Astrocyte (in vitro differentiated cells and primary cell): ENCODE data around the gene FAM210B. TPM values are rescaled to one million over a fixed set of nuclear protein-coding genes. Genes with fewer than 3 reads are reported as not detected.
A peak's percentile ranks its signal among the peaks of the same experiment; 100 is the strongest.

Experiments
- DNase-seq: peaks from one replicate; pipeline ENCODE4 v3.0.0-alpha.2; 2010; ENCODE audit warnings: low read depth
- FAIRE-seq: peaks from 2 replicates; lab custom pipeline; 2011; peaks lifted over from hg19 to GRCh38; lab: Jason Lieb, UNC
- H2AFZ ChIP-seq: 2 replicates; pipeline ENCODE4 v1.6.0; 2012; ENCODE audit warnings: low read depth, low read length, inconsistent platforms
- H3K27ac ChIP-seq: 2 replicates; pipeline ENCODE4 v1.5.1; 2011; ENCODE audit warnings: low read depth, low read length, inconsistent platforms
- H3K27me3 ChIP-seq: 2 replicates; pipeline ENCODE4 v1.6.0; 2011; ENCODE audit warnings: low read length, inconsistent platforms; ENCODE audit not compliant: insufficient read depth
- H3K36me3 ChIP-seq: 2 replicates; pipeline ENCODE4 v1.5.1; 2011; ENCODE audit warnings: low read length, inconsistent platforms; ENCODE audit not compliant: insufficient read depth
- H3K4me1 ChIP-seq: 2 replicates; pipeline ENCODE4 v1.5.1; 2011; ENCODE audit warnings: low read length, inconsistent platforms; ENCODE audit not compliant: insufficient read depth
- H3K4me2 ChIP-seq: 2 replicates; pipeline ENCODE4 v1.6.0; 2012; ENCODE audit warnings: low read length, inconsistent platforms
- H3K4me3 ChIP-seq: 2 replicates; pipeline ENCODE4 v1.5.1; 2011; ENCODE audit warnings: low read depth, mild to moderate bottlenecking, low read length, inconsistent platforms; ENCODE audit not compliant: insufficient read depth
- H3K79me2 ChIP-seq: 2 replicates; pipeline ENCODE4 v1.6.0; 2012; ENCODE audit warnings: mild to moderate bottlenecking, low read length, inconsistent platforms; ENCODE audit not compliant: insufficient read depth
- H3K9ac ChIP-seq: 2 replicates; pipeline ENCODE4 v1.6.0; 2012; ENCODE audit warnings: mild to moderate bottlenecking, low read length, inconsistent platforms
- H3K9me3 ChIP-seq: 2 replicates; pipeline ENCODE4 v1.5.1; 2012; ENCODE audit warnings: low read depth, mild to moderate bottlenecking, low read length, inconsistent platforms; ENCODE audit not compliant: insufficient read depth
- H4K20me1 ChIP-seq: 2 replicates; pipeline ENCODE4 v1.6.0; 2012; ENCODE audit warnings: low read length, inconsistent platforms; ENCODE audit not compliant: insufficient read depth
- H3K27ac Mint-ChIP-seq: one replicate; pipeline ENCODE4 v1.8.0; 2021; ENCODE audit warnings: mild to moderate bottlenecking, mixed read lengths; ENCODE audit not compliant: unreplicated experiment
- H3K27me3 Mint-ChIP-seq: one replicate; pipeline ENCODE4 v1.8.0; 2021; ENCODE audit warnings: low read depth, mixed read lengths; ENCODE audit not compliant: unreplicated experiment
- H3K36me3 Mint-ChIP-seq: one replicate; pipeline ENCODE4 v1.8.0; 2021; ENCODE audit warnings: low read depth, mixed read lengths; ENCODE audit not compliant: unreplicated experiment
- H3K4me1 Mint-ChIP-seq: one replicate; pipeline ENCODE4 v1.8.0; 2021; ENCODE audit warnings: low read depth, mixed read lengths; ENCODE audit not compliant: unreplicated experiment
- H3K4me3 Mint-ChIP-seq: one replicate; pipeline ENCODE4 v1.8.0; 2021; ENCODE audit warnings: mild to moderate bottlenecking, moderate library complexity, mixed read lengths; ENCODE audit not compliant: unreplicated experiment
- H3K9me3 Mint-ChIP-seq: one replicate; pipeline ENCODE4 v1.8.0; 2021; ENCODE audit warnings: mild to moderate bottlenecking, mixed read lengths; ENCODE audit not compliant: unreplicated experiment
- EZH2 ChIP-seq: IDR thresholded peaks from 2 replicates; pipeline ENCODE4 v1.6.1; 2012; ENCODE audit warnings: mild to moderate bottlenecking, low read length, inconsistent platforms; ENCODE audit not compliant: insufficient read depth
- total RNA-seq: library from RNA; stranded (reverse); gene quantifications from 2 replicates; pipeline ENCODE4 v1.2.1, GENCODE V29; 2021
- TF ChIP-seq, protein P1 (sequence below): IDR thresholded peaks from 2 replicates; pipeline ENCODE4 v1.5.1; 2011; ENCODE audit warnings: low read depth, mild to moderate bottlenecking, inconsistent platforms, low read length, moderate library complexity; ENCODE audit not compliant: insufficient read depth

FAM210B gene
- total RNA-seq, 1 donor from 2014 or later, result 46.3 TPM

DNA sequence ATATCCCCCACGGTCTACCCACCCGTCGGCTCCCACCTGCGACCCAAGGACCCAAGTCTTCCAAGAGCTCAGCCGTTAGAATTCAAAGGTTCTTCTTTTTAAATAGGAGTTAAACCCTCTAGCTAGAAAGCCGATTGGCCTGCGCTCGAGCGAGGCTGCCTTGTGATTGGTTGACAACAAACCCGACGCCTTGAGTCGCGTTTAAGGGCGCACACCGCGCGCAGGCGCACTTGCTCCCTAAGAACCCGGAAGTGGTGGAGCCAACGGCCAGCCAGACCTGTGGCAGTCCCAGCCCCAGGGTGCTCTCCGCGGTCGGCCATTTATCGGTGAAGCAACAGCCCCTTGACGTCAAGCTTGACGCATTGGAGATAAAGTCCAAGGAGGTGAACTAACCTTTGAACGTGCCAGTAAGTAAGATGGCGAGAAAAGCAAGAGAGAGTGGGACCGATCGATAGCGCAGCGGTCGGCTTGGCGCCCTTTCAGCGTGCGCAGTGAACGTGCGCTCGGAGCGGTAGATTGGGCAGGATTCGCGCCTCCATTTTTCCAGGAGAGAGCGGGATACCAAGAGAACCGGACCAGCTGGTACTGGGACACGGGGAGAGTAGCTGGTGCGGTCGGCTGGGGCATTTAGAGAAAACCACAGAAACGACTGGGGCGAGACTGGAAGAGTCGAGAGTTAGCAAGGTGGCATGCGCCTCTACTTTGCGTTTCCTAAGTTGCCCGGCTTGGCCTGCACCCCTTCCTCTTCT lies 33.5 kb downstream of the FAM210B start, which contains the start of the genes AURKA and CSTF1:
Gene AURKA (minus strand): TSS at position 84 of the 749 bp plus-strand sequence. CDS start 4,018 bp downstream, outside the sequence.
Gene CSTF1 (plus strand): TSS at position 514 of the 749 bp plus-strand sequence. CDS start 2,908 bp downstream, outside the sequence.
- peak; percentile 49 for FAIRE-seq
- no peaks in the 10 kb centered on the region for H3K9me3 Mint-ChIP-seq
- H3K4me1 ChIP-seq, result peaks cover 18% of the 10 kb centered on the region
- H3K27ac Mint-ChIP-seq, result peak within 1 kb of the TSS; percentile 85
- peaks cover 81% of the 10 kb centered on the region for H3K79me2 ChIP-seq
- TF ChIP-seq, protein P1, sequence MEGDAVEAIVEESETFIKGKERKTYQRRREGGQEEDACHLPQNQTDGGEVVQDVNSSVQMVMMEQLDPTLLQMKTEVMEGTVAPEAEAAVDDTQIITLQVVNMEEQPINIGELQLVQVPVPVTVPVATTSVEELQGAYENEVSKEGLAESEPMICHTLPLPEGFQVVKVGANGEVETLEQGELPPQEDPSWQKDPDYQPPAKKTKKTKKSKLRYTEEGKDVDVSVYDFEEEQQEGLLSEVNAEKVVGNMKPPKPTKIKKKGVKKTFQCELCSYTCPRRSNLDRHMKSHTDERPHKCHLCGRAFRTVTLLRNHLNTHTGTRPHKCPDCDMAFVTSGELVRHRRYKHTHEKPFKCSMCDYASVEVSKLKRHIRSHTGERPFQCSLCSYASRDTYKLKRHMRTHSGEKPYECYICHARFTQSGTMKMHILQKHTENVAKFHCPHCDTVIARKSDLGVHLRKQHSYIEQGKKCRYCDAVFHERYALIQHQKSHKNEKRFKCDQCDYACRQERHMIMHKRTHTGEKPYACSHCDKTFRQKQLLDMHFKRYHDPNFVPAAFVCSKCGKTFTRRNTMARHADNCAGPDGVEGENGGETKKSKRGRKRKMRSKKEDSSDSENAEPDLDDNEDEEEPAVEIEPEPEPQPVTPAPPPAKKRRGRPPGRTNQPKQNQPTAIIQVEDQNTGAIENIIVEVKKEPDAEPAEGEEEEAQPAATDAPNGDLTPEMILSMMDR, result no peak
- no peak for TF ChIP-seq EZH2
- no peaks in the 10 kb centered on the region for H3K27me3 ChIP-seq
- H3K36me3 Mint-ChIP-seq, result peaks cover 2% of the 10 kb centered on the region
- peak within 1 kb of the TSS; percentile 97 for H3K4me2 ChIP-seq
- H3K4me3 Mint-ChIP-seq, result no peak within 1 kb of the TSS
- peaks cover 9% of the 10 kb centered on the region for H4K20me1 ChIP-seq
- H3K27me3 Mint-ChIP-seq, result no peaks in the 10 kb centered on the region
- H3K27ac ChIP-seq, result peak within 1 kb of the TSS; percentile 95
- H3K4me1 Mint-ChIP-seq, result peaks cover 13% of the 10 kb centered on the region
- peak within 1 kb of the TSS; percentile 96 for H3K4me3 ChIP-seq
- peaks cover 30% of the 10 kb centered on the region for H3K36me3 ChIP-seq
- peak; percentile 99 for DNase-seq
- H3K9me3 ChIP-seq, result no peaks in the 10 kb centered on the region
- H2AFZ ChIP-seq, result peak within 1 kb of the TSS; percentile 95
- H3K9ac ChIP-seq, result peak within 1 kb of the TSS; percentile 95

DNA sequence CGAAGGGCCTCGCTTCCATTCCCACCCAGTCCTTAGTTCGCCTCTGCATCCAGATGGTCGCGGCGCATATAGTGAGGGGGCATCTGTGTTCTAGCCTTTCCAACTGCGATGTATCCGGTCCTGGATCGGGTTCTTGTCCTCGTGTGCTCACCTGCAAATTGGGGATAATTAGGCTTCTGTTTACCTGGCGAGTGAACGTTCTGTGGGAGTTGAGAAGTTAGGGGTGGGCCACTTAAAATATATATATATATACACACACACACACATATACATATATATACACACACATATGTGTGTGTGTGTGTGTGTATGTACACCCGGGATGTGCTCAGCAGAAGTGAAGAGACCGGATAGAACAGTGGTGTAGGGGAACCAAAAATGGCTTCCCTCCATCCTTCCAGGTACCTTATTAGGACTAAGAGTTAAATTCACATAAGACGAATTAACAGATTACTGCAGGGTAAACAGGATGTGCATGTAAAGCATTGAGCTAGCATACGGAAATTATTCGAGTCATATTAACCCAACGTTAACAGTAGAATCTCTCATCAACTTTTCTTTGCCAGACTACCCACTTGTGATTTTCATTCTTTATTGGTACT lies 34.2 kb downstream of the FAM210B start:
- H3K4me1 Mint-ChIP-seq, result peaks cover 13% of the 10 kb centered on the region
- no peak overlapping the region for H3K27ac Mint-ChIP-seq
- H3K79me2 ChIP-seq, result peaks cover 74% of the 10 kb centered on the region
- peak overlapping the region; percentile 79 for H2AFZ ChIP-seq
- H3K9ac ChIP-seq, result peak overlapping the region; percentile 95
- H4K20me1 ChIP-seq, result peaks cover 9% of the 10 kb centered on the region
- no peak overlapping the region for H3K4me3 Mint-ChIP-seq
- no peaks in the 10 kb centered on the region for H3K9me3 Mint-ChIP-seq
- TF ChIP-seq, protein P1, result no peak
- no peak for TF ChIP-seq EZH2
- peaks cover 37% of the 10 kb centered on the region for H3K36me3 ChIP-seq
- peaks cover 18% of the 10 kb centered on the region for H3K4me1 ChIP-seq
- DNase-seq (no peak), FAIRE-seq (no peak)
- H3K36me3 Mint-ChIP-seq, result peaks cover 2% of the 10 kb centered on the region
- peak overlapping the region; percentile 96 for H3K4me3 ChIP-seq
- no peaks in the 10 kb centered on the region for H3K9me3 ChIP-seq
- peak overlapping the region; percentile 95 for H3K27ac ChIP-seq
- H3K4me2 ChIP-seq, result peak overlapping the region; percentile 97
- no peaks in the 10 kb centered on the region for H3K27me3 ChIP-seq
- H3K27me3 Mint-ChIP-seq, result no peaks in the 10 kb centered on the region
